GM23248 (cell line): ENCODE data around the gene TMEM145. TPM values are rescaled to one million over a fixed set of nuclear protein-coding genes. Genes with fewer than 3 reads are reported as not detected.

Source experiments
- DNase-seq: peaks from one replicate; pipeline ENCODE4 v3.0.0-alpha.2; 2015
- H2AFZ ChIP-seq: fragments of 200-600 bp; sonication (generic); 2 replicates; pipeline ENCODE4 v1.6.1; 2016; ENCODE audit warnings: antibody characterized with exemption
- H3F3A ChIP-seq: fragments of 200-600 bp; sonication (generic); 2 replicates; pipeline ENCODE4 v1.6.1; 2016; ENCODE audit warnings: mild to moderate bottlenecking, antibody characterized with exemption, mixed run types; ENCODE audit not compliant: insufficient read depth
- H3K27ac ChIP-seq: fragments of 200-600 bp; sonication (generic); 2 replicates; pipeline ENCODE4 v1.5.1; 2016; ENCODE audit warnings: mild to moderate bottlenecking
- H3K27me3 ChIP-seq: fragments of 200-600 bp; sonication (generic); replicated peaks from 2 replicates; pipeline ENCODE4 v1.6.1; 2016; ENCODE audit warnings: mild to moderate bottlenecking; ENCODE audit not compliant: insufficient read depth
- H3K36me3 ChIP-seq: fragments of 200-600 bp; sonication (generic); 2 replicates; pipeline ENCODE4 v1.6.1; 2016; ENCODE audit warnings: low read depth, mild to moderate bottlenecking
- H3K4me1 ChIP-seq: fragments of 200-600 bp; sonication (generic); 2 replicates; pipeline ENCODE4 v1.6.1; 2016; ENCODE audit warnings: mild to moderate bottlenecking; ENCODE audit not compliant: insufficient read depth
- H3K4me2 ChIP-seq: fragments of 200-600 bp; sonication (generic); one replicate; pipeline ENCODE4 v1.6.1; 2016; ENCODE audit warnings: mild to moderate bottlenecking; ENCODE audit not compliant: unreplicated experiment
- H3K4me3 ChIP-seq: fragments of 200-600 bp; sonication (generic); 2 replicates; pipeline ENCODE4 v1.5.1; 2016; ENCODE audit warnings: mild to moderate bottlenecking
- H3K79me2 ChIP-seq: fragments of 200-600 bp; sonication (generic); 2 replicates; pipeline ENCODE4 v1.6.1; 2016; ENCODE audit warnings: mild to moderate bottlenecking; ENCODE audit not compliant: insufficient read depth
- H3K9ac ChIP-seq: fragments of 200-600 bp; sonication (generic); 2 replicates; pipeline ENCODE4 v1.6.1; 2016; ENCODE audit warnings: mild to moderate bottlenecking
- H3K9me2 ChIP-seq: fragments of 200-600 bp; sonication (generic); 2 replicates; pipeline ENCODE4 v1.6.1; 2016; ENCODE audit warnings: mixed run types, mild to moderate bottlenecking, moderate library complexity; ENCODE audit not compliant: insufficient read depth
- H3K9me3 ChIP-seq: fragments of 200-600 bp; sonication (generic); one replicate; pipeline ENCODE4 v1.6.1; 2017; ENCODE audit warnings: low read depth
- H4K20me1 ChIP-seq: fragments of 200-600 bp; sonication (generic); 2 replicates; pipeline ENCODE4 v1.6.0; 2016; ENCODE audit not compliant: insufficient read depth
- EZH2 ChIP-seq: fragments of 200-600 bp; sonication (generic); IDR thresholded peaks from 2 replicates; pipeline ENCODE4 v1.6.1; 2018; ENCODE audit warnings: antibody characterized with exemption, mild to moderate bottlenecking; ENCODE audit not compliant: insufficient read depth, poor library complexity, severe bottlenecking
- EZH2phosphoT487 ChIP-seq: fragments of 200-600 bp; sonication (generic); IDR thresholded peaks from 2 replicates; pipeline ENCODE4 v1.6.1; 2018; ENCODE audit warnings: antibody characterized with exemption, moderate library complexity, mild to moderate bottlenecking, low read depth; ENCODE audit not compliant: insufficient read depth
- WGBS, 2 experiments: methylation state at CpG; one replicate each; pipeline ENCODE4 v1.1.6; 2015 to 2017; ENCODE audit warnings: low lambda C conversion rate in 2 of 2, low coverage in 1 of 2; ENCODE audit errors: missing lambda C conversion rate in 2 of 2; 5-methylcytosine and 5-hydroxymethylcytosine counted together
- in situ Hi-C: fragments of 300-500 bp; cut with MboI; formaldehyde crosslinking; loops from 2 replicates; pipeline ENCODE4 v1.15.0; 2020
- polyA plus RNA-seq: library from polyadenylated mRNA; unstranded; fragments of >200 nt; fragmentation: Nextera tagmentation; extraction: Ambion mirVana; gene quantifications from 2 replicates; pipeline ENCODE4 v1.2.1, GENCODE V29; 2016
- total RNA-seq: library from RNA; depleted of rRNA; stranded (reverse); fragments of >200 nt; shearing (Covaris generic); gene quantifications from 2 replicates; pipeline ENCODE4 v1.2.3, GENCODE V29; 2014

Gene TMEM145
- total and polyA plus RNA-seq, 2 experiments from 2014 or later = not detected

GRCh38 chr19:42353341-42354015 is 40.4 kb downstream of the TMEM145 start:
- Histone ChIP-seq H3K9me3 (no peaks in the 10 kb centered on the region), H2AFZ (no peak overlapping the region), H3K79me2 (no peaks in the 10 kb centered on the region), H3K27me3 (no peaks in the 10 kb centered on the region), H3K36me3 (no peaks in the 10 kb centered on the region), H4K20me1 (no peaks in the 10 kb centered on the region), H3K9ac (no peak overlapping the region), H3K27ac (no peak overlapping the region), H3K4me2 (no peak overlapping the region), H3K9me2 (no peaks in the 10 kb centered on the region), H3K4me1 (no peaks in the 10 kb centered on the region), H3K4me3 (no peak overlapping the region), H3F3A (no peaks in the 10 kb centered on the region)
- WGBS, 2 experiments = 94 to 96% methylated on average over 19 to 26 of the region's 29 CpGs
- TF ChIP-seq EZH2phosphoT487 = no peak
- no peak for TF ChIP-seq EZH2
- DNase-seq = no peak
- in situ Hi-C loops = no loop called here

- H4K20me1 ChIP-seq = no peaks in the 10 kb centered on the region
- DNase-seq = no peak
- no peaks in the 10 kb centered on the region for H3K9me3 ChIP-seq
- H3K4me2 ChIP-seq = no peak overlapping the region
- TF ChIP-seq EZH2phosphoT487 (no peak), EZH2 (no peak)
- no peak overlapping the region for H3K9ac ChIP-seq
- H3K27ac ChIP-seq = no peak overlapping the region
- H3K36me3 ChIP-seq = no peaks in the 10 kb centered on the region
- H3F3A ChIP-seq = no peaks in the 10 kb centered on the region
- no peaks in the 10 kb centered on the region for H3K9me2 ChIP-seq
- no peaks in the 10 kb centered on the region for H3K79me2 ChIP-seq
- no peak overlapping the region for H2AFZ ChIP-seq
- 93 to 94% methylated on average over 10 to 12 of the region's 12 CpGs for WGBS, 2 experiments
- in situ Hi-C loops = no loop called here
- no peaks in the 10 kb centered on the region for H3K4me1 ChIP-seq
- H3K27me3 ChIP-seq = no peaks in the 10 kb centered on the region
- no peak overlapping the region for H3K4me3 ChIP-seq
These were observed 42.8 kb downstream of the TMEM145 start for GRCh38 chr19:42355896-42356295.

- Histone ChIP-seq H3K9ac (no peak overlapping the region), H3K9me3 (no peaks in the 10 kb centered on the region), H3K9me2 (no peaks in the 10 kb centered on the region), H3K4me1 (no peaks in the 10 kb centered on the region), H3K79me2 (no peaks in the 10 kb centered on the region), H3K27ac (no peak overlapping the region), H3K36me3 (no peaks in the 10 kb centered on the region), H3K4me3 (no peak overlapping the region), H2AFZ (no peak overlapping the region), H3F3A (no peaks in the 10 kb centered on the region), H3K4me2 (no peak overlapping the region), H3K27me3 (no peaks in the 10 kb centered on the region), H4K20me1 (no peaks in the 10 kb centered on the region)
- DNase-seq = no peak
- TF ChIP-seq EZH2phosphoT487 = no peak
- TF ChIP-seq EZH2 = no peak
- WGBS, 2 experiments = 98 to 99% methylated on average over 12 to 15 of the region's 15 CpGs
- in situ Hi-C loops = no loop called here
These were observed 43.6 kb downstream of the TMEM145 start for GRCh38 chr19:42356686-42357085.

- Histone ChIP-seq H3K4me3 (no peak overlapping the region), H3K9me3 (no peaks in the 10 kb centered on the region), H3K36me3 (no peaks in the 10 kb centered on the region), H3K9ac (no peak overlapping the region), H3K9me2 (no peaks in the 10 kb centered on the region), H3K27me3 (no peaks in the 10 kb centered on the region), H3F3A (no peaks in the 10 kb centered on the region), H4K20me1 (no peaks in the 10 kb centered on the region), H2AFZ (no peak overlapping the region), H3K4me1 (no peaks in the 10 kb centered on the region), H3K4me2 (no peak overlapping the region), H3K27ac (no peak overlapping the region), H3K79me2 (no peaks in the 10 kb centered on the region)
- in situ Hi-C loops = no loop called here
- DNase-seq = no peak
- TF ChIP-seq EZH2phosphoT487 (no peak), EZH2 (no peak)
- WGBS, 2 experiments = 85 to 86% methylated on average over 12 of the region's 12 CpGs
These were observed 44.2 kb downstream of the TMEM145 start for GRCh38 chr19:42357290-42357689.
